HG02970 (cell line): ENCODE results near the gene HIPK4.
"Not testable (repeated sequence)": the region's sequence is repeated elsewhere in the genome, so short reads cannot be mapped to it uniquely, and the experiment has no call there.

ENCODE experiments used
- ATAC-seq: cut with Tn5 transposase; IDR thresholded peaks from one replicate; pipeline ENCODE4 v1.9.1; 2021; ENCODE audit warnings: mild to moderate bottlenecking, moderate library complexity, moderate number of reproducible peaks; ENCODE audit not compliant: unreplicated experiment, low FRiP score

HIPK4 gene

GRCh38 chr19:40417643-40417981 lies 27.6 kb upstream of the HIPK4 start:
- no peak for ATAC-seq

- no peak for ATAC-seq
Measured at GRCh38 chr19:40416918-40417642, 27.1 kb upstream of the HIPK4 start.

GRCh38 chr19:40415768-40416167 lies 25.8 kb upstream of the HIPK4 start:
- ATAC-seq = no peak

GRCh38 chr19:40414542-40415535 lies 24.9 kb upstream of the HIPK4 start:
- no peak for ATAC-seq

- no peak for ATAC-seq
Measured at GRCh38 chr19:40413291-40413845, 23.4 kb upstream of the HIPK4 start, which contains the start of gene PRX. Gene PRX (minus strand): TSS chr19:40413378. CDS start chr19:40407932, 5,446 bp downstream.

- ATAC-seq = no peak
Measured at GRCh38 chr19:40412866-40413265, 22.9 kb upstream of the HIPK4 start.

GRCh38 chr19:40411958-40412499 lies 22.0 kb upstream of the HIPK4 start:
- no peak for ATAC-seq

GRCh38 chr19:40411125-40411842 lies 21.3 kb upstream of the HIPK4 start:
- ATAC-seq = no peak

- no peak for ATAC-seq
Measured at GRCh38 chr19:40410030-40410389, 20.0 kb upstream of the HIPK4 start.

GRCh38 chr19:40408598-40408925 lies 18.6 kb upstream of the HIPK4 start:
- not testable (repeated sequence) for ATAC-seq

GRCh38 chr19:40407714-40408597 lies 18.0 kb upstream of the HIPK4 start:
- ATAC-seq = no peak

- ATAC-seq = peak; percentile 52
Measured at GRCh38 chr19:40403262-40403984, 13.4 kb upstream of the HIPK4 start.

GRCh38 chr19:40400559-40400958 lies 10.6 kb upstream of the HIPK4 start:
- ATAC-seq = no peak

- no peak for ATAC-seq
Measured at GRCh38 chr19:40398417-40399131, 8.6 kb upstream of the HIPK4 start.

GRCh38 chr19:40397568-40397906 lies 7.6 kb upstream of the HIPK4 start:
- ATAC-seq = no peak

- no peak for ATAC-seq
Measured at GRCh38 chr19:40396886-40397567, 7.0 kb upstream of the HIPK4 start.

- no peak for ATAC-seq
Measured at GRCh38 chr19:40395956-40396355, 6.0 kb upstream of the HIPK4 start.

- no peak for ATAC-seq
Measured at GRCh38 chr19:40394816-40395210, 4.8 kb upstream of the HIPK4 start.
